ENCODE measurements around the gene USP12.

DNA sequence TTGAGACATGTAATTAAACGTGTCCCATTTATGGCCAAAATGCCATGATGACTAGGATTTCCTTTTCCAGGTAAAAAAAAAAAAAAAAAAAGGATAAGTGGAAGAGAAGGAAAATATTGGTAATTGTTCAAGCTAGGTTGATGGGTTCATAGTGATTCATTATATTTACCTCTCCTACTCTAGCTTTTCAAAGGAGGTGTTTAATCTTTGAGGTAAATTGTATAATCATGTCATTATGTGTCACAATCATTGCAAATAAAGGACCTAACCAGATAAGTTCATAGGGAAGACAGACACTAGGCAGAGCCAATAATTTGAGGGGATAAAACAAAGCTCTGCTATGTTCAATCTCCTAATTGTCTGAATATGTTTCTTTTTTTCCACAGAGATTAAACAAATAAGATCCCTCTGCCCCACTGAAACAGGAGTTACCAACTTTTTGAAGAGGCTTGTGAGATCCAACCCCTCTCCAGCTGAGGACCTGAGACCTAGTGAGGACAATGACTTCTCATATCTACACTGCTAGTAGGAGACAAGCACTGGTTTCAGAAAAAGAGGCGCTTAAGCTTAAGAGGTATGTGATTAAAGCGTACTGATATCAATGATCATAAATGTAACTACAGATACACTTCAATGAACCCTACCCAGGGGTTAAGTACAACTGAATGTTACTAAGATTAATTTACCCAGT lies 61.4 kb downstream of the USP12 start:
- TF ChIP-seq CTCF (IDR thresholded peaks at IDR 0.05; ENCODE audit: insufficient read depth, low read length): no peak
- no peak for TF ChIP-seq GABPA (IDR thresholded peaks at IDR 0.05; ENCODE audit: low read depth)
- no peak for TF ChIP-seq POLR2AphosphoS5 (IDR thresholded peaks at IDR 0.05; ENCODE audit: low read depth)
- TF ChIP-seq REST (IDR thresholded peaks at IDR 0.05; ENCODE audit: insufficient replicate concordance, low read depth): no peak

Data from HL-60 (cell line).